Astrocyte of the cerebellum (primary cell): Measurements from ENCODE around the gene IL24.

Experiments
- DNase-seq: peaks from one replicate; pipeline ENCODE4 v3.0.0-alpha.2; 2011; ENCODE audit warnings: low read depth
- H3K4me3 ChIP-seq: 2 replicates; pipeline ENCODE4 v1.5.1; 2011; ENCODE audit warnings: mild to moderate bottlenecking, low read depth, low read length, moderate library complexity
- CTCF ChIP-seq: IDR thresholded peaks from 2 replicates; pipeline ENCODE4 v1.5.1; 2012; ENCODE audit warnings: low read length, low read depth, moderate library complexity, mild to moderate bottlenecking; ENCODE audit errors: missing control alignments
- in situ Hi-C: cut with HindIII; loops from 2 replicates; pipeline ENCODE4 v1.10.0; 2017; ENCODE audit warnings: low sequenced_read_pairs

The IL24 gene

GRCh38 chr1:206949641-206950040 lies 52.4 kb downstream of the IL24 start:
- no peak overlapping the region for H3K4me3 ChIP-seq
- in situ Hi-C loops = no loop called here
- no peak for DNase-seq
- TF ChIP-seq CTCF = no peak

GRCh38 chr1:206951318-206952100 lies 54.3 kb downstream of the IL24 start:
- in situ Hi-C loops = no loop called here
- no peak for DNase-seq
- no peak for TF ChIP-seq CTCF
- no peak overlapping the region for H3K4me3 ChIP-seq

- in situ Hi-C loops = no loop called here
- H3K4me3 ChIP-seq = no peak overlapping the region
- DNase-seq = no peak
- no peak for TF ChIP-seq CTCF
Observed at GRCh38 chr1:206952171-206952570, 54.9 kb downstream of the IL24 start.

GRCh38 chr1:206953126-206953525 lies 55.9 kb downstream of the IL24 start:
- in situ Hi-C loops = no loop called here
- no peak for TF ChIP-seq CTCF
- no peak for DNase-seq
- no peak overlapping the region for H3K4me3 ChIP-seq

- no peak for DNase-seq
- no peak overlapping the region for H3K4me3 ChIP-seq
- in situ Hi-C loops = no loop called here
- no peak for TF ChIP-seq CTCF
Observed at GRCh38 chr1:206953626-206954025, 56.4 kb downstream of the IL24 start.
